SK-N-SH (cell line): ENCODE results near the gene ZNF346. TPM values are rescaled to one million over a fixed set of nuclear protein-coding genes. Genes with fewer than 3 reads are reported as not detected.

Experiments used
- CTCF ChIA-PET: fragments of 300-600, 350-600 bp; formaldehyde crosslinking; extraction: SDS; loops from one replicate; lab custom pipeline; 2021; lab: Yijun Ruan, JAX
- POLR2A ChIA-PET: fragments of 350-600 bp; sonication (Branson Sonifier 250); formaldehyde crosslinking; extraction: SDS; loops from one replicate; lab custom pipeline; 2020; ENCODE audit warnings: antibody characterized with exemption, inconsistent platforms; lab: Yijun Ruan, JAX
- DNase-seq: peaks from one replicate; pipeline ENCODE4 v3.0.0; 2012
- H2AFZ ChIP-seq: fragments of 200-600 bp; sonication (generic); 2 replicates; pipeline ENCODE4 v1.8.1; 2016; ENCODE audit warnings: antibody characterized with exemption, mild to moderate bottlenecking, low read depth
- H3F3A ChIP-seq: fragments of 200-600 bp; sonication (generic); replicated peaks from 2 replicates; pipeline ENCODE3; 2016; ENCODE audit warnings: antibody characterized with exemption, mild to moderate bottlenecking; ENCODE audit not compliant: insufficient read depth
- H3K27ac ChIP-seq, 2 experiments: fragments of 200-500 bp in 1 of 2; fragments of 200-600 bp in 1 of 2; sonication (Bioruptor generic) in 1 of 2; sonication (generic), shearing (Covaris generic) in 1 of 2; 2 replicates each; pipeline versions ENCODE4 v1.5.1 to v1.6.1; 2014 to 2016; ENCODE audit warnings: low read depth in 2 of 2, inconsistent platforms in 1 of 2, low read length in 1 of 2, mild to moderate bottlenecking in 1 of 2, mixed read lengths in 1 of 2
- H3K27me3 ChIP-seq: fragments of 200-600 bp; sonication (generic), shearing (Covaris generic); 2 replicates; pipeline ENCODE4 v1.6.1; 2016; ENCODE audit warnings: mixed run types; ENCODE audit not compliant: insufficient read depth
- H3K36me3 ChIP-seq, 2 experiments: fragments of 200-500 bp in 1 of 2; fragments of 200-600 bp in 1 of 2; sonication (Bioruptor generic) in 1 of 2; sonication (generic) in 1 of 2; replicated peaks in 1 of 2; 2 replicates each; pipeline versions ENCODE3 to v1.5.1; 2014 to 2016; ENCODE audit warnings: low read length in 1 of 2, mild to moderate bottlenecking in 1 of 2; ENCODE audit not compliant: insufficient read depth in 2 of 2, control insufficient read depth in 1 of 2
- H3K4me1 ChIP-seq, 2 experiments: fragments of 200-500 bp in 1 of 2; fragments of 200-600 bp in 1 of 2; sonication (Bioruptor generic) in 1 of 2; sonication (generic), shearing (Covaris generic) in 1 of 2; 2 replicates each; pipeline versions ENCODE4 v1.5.1 to v1.6.1; 2014 to 2016; ENCODE audit warnings: low read depth in 1 of 2, low read length in 1 of 2, mixed run types in 1 of 2; ENCODE audit not compliant: insufficient read depth in 2 of 2, control insufficient read depth in 1 of 2
- H3K4me2 ChIP-seq: fragments of 200-600 bp; sonication (generic), shearing (Covaris generic); 2 replicates; pipeline ENCODE4 v1.6.1; 2017; ENCODE audit warnings: mixed run types
- H3K4me3 ChIP-seq, 2 experiments: fragments of 200-500 bp in 1 of 2; fragments of 200-600 bp in 1 of 2; sonication (Bioruptor generic) in 1 of 2; sonication (generic), shearing (Covaris generic) in 1 of 2; 2 replicates each; pipeline versions ENCODE4 v1.5.1 to v1.8.1; 2014 to 2016; ENCODE audit warnings: low read depth in 2 of 2, inconsistent platforms in 1 of 2, low read length in 1 of 2, mild to moderate bottlenecking in 1 of 2, mixed read lengths in 1 of 2, moderate library complexity in 1 of 2
- H3K79me2 ChIP-seq: fragments of 200-600 bp; sonication (generic); 2 replicates; pipeline ENCODE4 v1.8.1; 2017; ENCODE audit warnings: mild to moderate bottlenecking; ENCODE audit not compliant: insufficient read depth
- H3K9ac ChIP-seq: fragments of 200-600 bp; sonication (generic); 2 replicates; pipeline ENCODE4 v1.6.1; 2017; ENCODE audit warnings: mixed run types
- H3K9me2 ChIP-seq: fragments of 200-600 bp; sonication (generic); 2 replicates; pipeline ENCODE4 v1.6.1; 2017; ENCODE audit warnings: mixed run types
- H3K9me3 ChIP-seq: fragments of 200-600 bp; sonication (generic); 2 replicates; pipeline ENCODE4 v1.6.1; 2017; ENCODE audit warnings: mixed run types, mild to moderate bottlenecking, moderate library complexity
- H4K20me1 ChIP-seq: fragments of 200-600 bp; sonication (generic); 2 replicates; pipeline ENCODE4 v1.6.1; 2017; ENCODE audit warnings: mild to moderate bottlenecking, mixed run types; ENCODE audit not compliant: insufficient read depth
- CTCF ChIP-seq: fragments of 200-600 bp; sonication (generic); IDR thresholded peaks from 2 replicates; pipeline ENCODE4 v1.6.1; 2017; ENCODE audit warnings: antibody characterized with exemption, mild to moderate bottlenecking, moderate library complexity
- ELF1 ChIP-seq: IDR thresholded peaks from 2 replicates; pipeline ENCODE4 v1.4.0; 2012
- EP300 ChIP-seq, 2 experiments: IDR thresholded peaks; 2 replicates each; pipeline versions ENCODE4 v1.4.0 to v1.6.1; 2012; ENCODE audit warnings: borderline replicate concordance in 1 of 2, low read depth in 1 of 2, low read length in 1 of 2
- EZH2phosphoT487 ChIP-seq: fragments of 200-600 bp; sonication (generic); IDR thresholded peaks from 2 replicates; pipeline ENCODE4 v1.6.1; 2017; ENCODE audit warnings: low read depth, mixed run types, mild to moderate bottlenecking, antibody characterized with exemption, moderate library complexity, borderline replicate concordance
- FOSL2 ChIP-seq: IDR thresholded peaks from 2 replicates; pipeline ENCODE4 v1.4.0; 2012; ENCODE audit warnings: low read depth, mild to moderate bottlenecking, moderate library complexity, borderline replicate concordance
- FOXJ3 ChIP-seq: sonication (generic); formaldehyde crosslinking; IDR thresholded peaks from 2 replicates; pipeline ENCODE4 v1.5.1; 2020; ENCODE audit warnings: mild to moderate bottlenecking, missing genetic modification reagents
- GABPA ChIP-seq: IDR thresholded peaks from 2 replicates; pipeline ENCODE4 v1.4.0; 2012; ENCODE audit warnings: low read depth, mild to moderate bottlenecking
- GATA2 ChIP-seq: sonication (generic); formaldehyde crosslinking; IDR thresholded peaks from 2 replicates; pipeline ENCODE4 v1.5.0; 2020; ENCODE audit warnings: mild to moderate bottlenecking, missing genetic modification reagents
- JUND ChIP-seq: IDR thresholded peaks from 2 replicates; pipeline ENCODE4 v1.4.0; 2012
- MXI1 ChIP-seq: IDR thresholded peaks from 2 replicates; pipeline ENCODE4 v1.6.1; 2012; ENCODE audit warnings: mild to moderate bottlenecking, low read depth, low read length, improper control_type of control experiment
- PBX3 ChIP-seq: IDR thresholded peaks from 2 replicates; pipeline ENCODE4; 2012
- POLR2AphosphoS5 ChIP-seq: IDR thresholded peaks from 2 replicates; pipeline ENCODE4 v1.6.1; 2012; ENCODE audit warnings: low read depth, low read length
- RAD21 ChIP-seq: IDR thresholded peaks from 2 replicates; pipeline ENCODE4 v1.6.1; 2012; ENCODE audit warnings: mild to moderate bottlenecking, low read length
- RCOR1 ChIP-seq: fragments of 150-350 bp; IDR thresholded peaks from 2 replicates; pipeline ENCODE4 v1.6.1; 2017; ENCODE audit warnings: antibody characterized with exemption, low read length
- SMC3 ChIP-seq: IDR thresholded peaks from 2 replicates; pipeline ENCODE4 v1.6.1; 2012; ENCODE audit warnings: low read depth, low read length, improper control_type of control experiment
- TCF12 ChIP-seq: IDR thresholded peaks from 2 replicates; pipeline ENCODE4 v1.4.0; 2012
- TEAD4 ChIP-seq: IDR thresholded peaks from 2 replicates; pipeline ENCODE4 v1.4.0; 2012; ENCODE audit warnings: mild to moderate bottlenecking, borderline replicate concordance; ENCODE audit not compliant: insufficient read depth
- USF1 ChIP-seq: IDR thresholded peaks from 2 replicates; pipeline ENCODE4 v1.4.0; 2012; ENCODE audit warnings: low read depth, borderline replicate concordance
- YY1 ChIP-seq: IDR thresholded peaks from 2 replicates; pipeline ENCODE4 v1.4.0; 2012; ENCODE audit warnings: low read depth, mild to moderate bottlenecking
- WGBS: methylation state at CpG from one replicate; pipeline ENCODE4 v1.1.6; 2017; ENCODE audit warnings: low lambda C conversion rate; 5-methylcytosine and 5-hydroxymethylcytosine counted together
- polyA plus RNA-seq, 3 experiments: library from polyadenylated mRNA; depleted of rRNA; stranded (reverse); fragments of >200 nt; gene quantifications; 2 replicates each; pipeline ENCODE4 v1.2.3, GENCODE V29; 2012

The ZNF346 gene
- polyA plus RNA-seq, 1 of the 3 experiments (the other 2 are of a cell fraction), result 15.1 TPM

- ChIA-PET CTCF (interaction anchor here (1.0 to 1.2 kb wide), 2 partner anchors 182 to 334 kb away, joined by 3 to 4 read pairs; no protein-coding TSS in a partner anchor), POLR2A (no interaction called here)
- no peaks in the 10 kb centered on the region for H3K36me3 ChIP-seq
- no peak overlapping the region for H2AFZ ChIP-seq
- H3K79me2 ChIP-seq, result peaks cover 100% of the 10 kb centered on the region
- WGBS, result 94% methylated on average over 2 of the region's 3 CpGs
- H3K4me3 ChIP-seq, result no peak overlapping the region
- H3F3A ChIP-seq, result peaks cover 17% of the 10 kb centered on the region
- no peaks in the 10 kb centered on the region for H3K9me2 ChIP-seq
- H3K9me3 ChIP-seq, result no peaks in the 10 kb centered on the region
- DNase-seq, result no peak
- peaks cover 93% of the 10 kb centered on the region for H4K20me1 ChIP-seq
- no peak overlapping the region for H3K9ac ChIP-seq
- H3K27ac ChIP-seq, result no peak overlapping the region
- H3K4me1 ChIP-seq, result 0 out of 4 replicates have a peak, but pooled peaks cover 0 to 5% of the 10 kb centered on the region in 2 experiments
- H3K27me3 ChIP-seq, result no peaks in the 10 kb centered on the region
- TF ChIP-seq GABPA, result no peak
- no peak for TF ChIP-seq CTCF
- no peak for TF ChIP-seq YY1
- TF ChIP-seq, all 33 proteins: peak for 0
- no peak overlapping the region for H3K4me2 ChIP-seq
These were observed 27.4 kb upstream of the ZNF346 start for GRCh38 chr5:176995122-176995490.

- 0 out of 4 replicates have a peak, but pooled peaks cover 0 to 5% of the 10 kb centered on the region in 2 experiments for H3K4me1 ChIP-seq
- H2AFZ ChIP-seq, result no peak overlapping the region
- no peak overlapping the region for H3K9ac ChIP-seq
- H3K9me2 ChIP-seq, result no peaks in the 10 kb centered on the region
- H3K4me2 ChIP-seq, result no peak overlapping the region
- DNase-seq, result no peak
- H3K79me2 ChIP-seq, result peaks cover 100% of the 10 kb centered on the region
- ChIA-PET POLR2A (no interaction called here), CTCF (interaction anchor here (1.1 to 1.4 kb wide), 4 partner anchors 11 to 339 kb away, joined by 3 read pairs; partner anchors contain the start of gene UIMC1)
- H3K36me3 ChIP-seq, result peaks cover 0 to 5% of the 10 kb centered on the region in 2 experiments
- peaks cover 99% of the 10 kb centered on the region for H4K20me1 ChIP-seq
- WGBS, result 67% methylated on average over 4 of the region's 4 CpGs
- H3K9me3 ChIP-seq, result no peaks in the 10 kb centered on the region
- no peak overlapping the region for H3K4me3 ChIP-seq
- no peaks in the 10 kb centered on the region for H3K27me3 ChIP-seq
- TF ChIP-seq SMC3, result no peak
- TF ChIP-seq TCF12, result no peak
- no peak for TF ChIP-seq JUND
- TF ChIP-seq GABPA, result no peak
- TF ChIP-seq FOSL2, result no peak
- no peak for TF ChIP-seq PBX3
- no peak for TF ChIP-seq EP300 (IDR thresholded peaks at IDR 0.05; ENCODE audit: borderline replicate concordance in 1 of 2, low read depth in 1 of 2, low read length in 1 of 2)
- TF ChIP-seq USF1, result no peak
- TF ChIP-seq RCOR1, result no peak
- TF ChIP-seq RAD21, result no peak
- TF ChIP-seq ELF1, result no peak
- TF ChIP-seq POLR2AphosphoS5, result no peak
- TF ChIP-seq GATA2 (CRISPR knock-in tag), result no peak
- TF ChIP-seq EZH2phosphoT487, result no peak
- no peak for TF ChIP-seq FOXJ3
- no peak for TF ChIP-seq YY1
- TF ChIP-seq MXI1, result no peak
- TF ChIP-seq TEAD4, result no peak
- peaks cover 17% of the 10 kb centered on the region for H3F3A ChIP-seq
- H3K27ac ChIP-seq, result no peak overlapping the region
These were observed 26.4 kb upstream of the ZNF346 start for GRCh38 chr5:176995896-176996767.
